Measurements from ENCODE around the gene ARRB2.
"Not testable (repeated sequence)": the region's sequence is repeated elsewhere in the genome, so short reads cannot be mapped to it uniquely, and the experiment has no call there.

GRCh38 chr17:4689872-4690271 lies 20.6 kb upstream of the ARRB2 start:
- TF ChIP-seq TCF12 (IDR thresholded peaks at IDR 0.05); CHD2 (IDR thresholded peaks at IDR 0.05; ENCODE audit: low read length, partially characterized antibody); MEF2A (IDR thresholded peaks at IDR 0.05; ENCODE audit: borderline replicate concordance, low read depth); FOXM1 (IDR thresholded peaks at IDR 0.05; ENCODE audit: low read depth); CTCF (IDR thresholded peaks at IDR 0.05); EZH2phosphoT487 (IDR thresholded peaks at IDR 0.05; ENCODE audit: borderline replicate concordance, low read depth); RAD21 (IDR thresholded peaks at IDR 0.05; ENCODE audit: low read length); SMC3 (IDR thresholded peaks at IDR 0.05; ENCODE audit: low read depth, low read length); TAF1 (IDR thresholded peaks at IDR 0.05; ENCODE audit: borderline replicate concordance, low read depth, low read length); REST (IDR thresholded peaks at IDR 0.05; ENCODE audit: low read depth, low read length); PBX3 (IDR thresholded peaks at IDR 0.05); SIN3A (IDR thresholded peaks at IDR 0.05; ENCODE audit: borderline replicate concordance, low read depth, low read length); POLR2AphosphoS5 (IDR thresholded peaks at IDR 0.05; ENCODE audit: low read depth, low read length); GATA2 (CRISPR knock-in tag; IDR thresholded peaks at IDR 0.05): not testable (repeated sequence)

Data from SK-N-SH (cell line).